ENCODE measurements around the gene IGF1R.

DNA sequence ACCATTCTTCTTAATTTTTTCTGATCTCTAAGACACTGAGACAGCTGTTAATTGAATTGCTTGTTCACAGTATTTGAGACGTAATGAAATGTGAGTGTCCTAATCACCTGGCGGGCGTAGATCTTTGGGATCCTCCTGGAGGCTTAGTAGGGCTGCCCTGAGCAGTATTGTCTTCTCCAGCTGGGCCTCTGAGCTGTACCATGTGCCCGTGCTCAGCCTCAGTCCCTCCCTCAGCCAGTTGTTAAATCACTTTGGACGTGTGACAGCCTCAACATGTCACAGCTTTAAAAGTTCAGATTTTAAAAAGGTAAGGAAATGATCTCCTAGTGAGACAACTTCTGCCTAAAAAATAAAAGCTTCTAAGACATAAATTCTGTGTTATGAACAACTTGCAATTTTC lies 35.5 kb downstream of the IGF1R start:
- TF ChIP-seq, protein P1, sequence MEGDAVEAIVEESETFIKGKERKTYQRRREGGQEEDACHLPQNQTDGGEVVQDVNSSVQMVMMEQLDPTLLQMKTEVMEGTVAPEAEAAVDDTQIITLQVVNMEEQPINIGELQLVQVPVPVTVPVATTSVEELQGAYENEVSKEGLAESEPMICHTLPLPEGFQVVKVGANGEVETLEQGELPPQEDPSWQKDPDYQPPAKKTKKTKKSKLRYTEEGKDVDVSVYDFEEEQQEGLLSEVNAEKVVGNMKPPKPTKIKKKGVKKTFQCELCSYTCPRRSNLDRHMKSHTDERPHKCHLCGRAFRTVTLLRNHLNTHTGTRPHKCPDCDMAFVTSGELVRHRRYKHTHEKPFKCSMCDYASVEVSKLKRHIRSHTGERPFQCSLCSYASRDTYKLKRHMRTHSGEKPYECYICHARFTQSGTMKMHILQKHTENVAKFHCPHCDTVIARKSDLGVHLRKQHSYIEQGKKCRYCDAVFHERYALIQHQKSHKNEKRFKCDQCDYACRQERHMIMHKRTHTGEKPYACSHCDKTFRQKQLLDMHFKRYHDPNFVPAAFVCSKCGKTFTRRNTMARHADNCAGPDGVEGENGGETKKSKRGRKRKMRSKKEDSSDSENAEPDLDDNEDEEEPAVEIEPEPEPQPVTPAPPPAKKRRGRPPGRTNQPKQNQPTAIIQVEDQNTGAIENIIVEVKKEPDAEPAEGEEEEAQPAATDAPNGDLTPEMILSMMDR (IDR thresholded peaks at IDR 0.05; ENCODE audit: low read depth, low read length): no peak
- TF ChIP-seq EZH2phosphoT487 (IDR thresholded peaks at IDR 0.05; ENCODE audit: low read depth): no peak
